GM10248 (cell line): ENCODE results near the gene SLIT1.

Experiments used
- CTCF ChIA-PET: fragments of 300-600 bp; sonication (Branson Sonifier 250); formaldehyde crosslinking; extraction: SDS; loops from one replicate; lab custom pipeline; 2021; ENCODE audit warnings: antibody characterized with exemption; lab: Yijun Ruan, JAX
- POLR2A ChIA-PET: fragments of 350-650 bp; sonication (Branson Sonifier 250); formaldehyde crosslinking; extraction: SDS; loops from one replicate; lab custom pipeline; 2020; ENCODE audit warnings: antibody characterized with exemption; lab: Yijun Ruan, JAX
- DNase-seq: peaks from one replicate; pipeline ENCODE4 v3.0.0; 2012; ENCODE audit errors: extremely low spot score
- CTCF ChIP-seq: IDR thresholded peaks from 2 replicates; pipeline ENCODE4 v1.5.1; 2012; ENCODE audit warnings: mild to moderate bottlenecking, low read depth; ENCODE audit errors: extremely low read depth, missing control alignments, control extremely low read depth

SLIT1 gene

GRCh38 chr10:97178074-97178473 lies 7.7 kb downstream of the SLIT1 start:
- DNase-seq, result no peak
- TF ChIP-seq CTCF, result no peak
- POLR2A ChIA-PET, result no interaction called here
- CTCF ChIA-PET, result interaction anchor here (0.6 to 8.1 kb wide), 4 partner anchors 19 to 440 kb away, joined by 3 to 38 read pairs (median 6); no protein-coding TSS in a partner anchor

DNA sequence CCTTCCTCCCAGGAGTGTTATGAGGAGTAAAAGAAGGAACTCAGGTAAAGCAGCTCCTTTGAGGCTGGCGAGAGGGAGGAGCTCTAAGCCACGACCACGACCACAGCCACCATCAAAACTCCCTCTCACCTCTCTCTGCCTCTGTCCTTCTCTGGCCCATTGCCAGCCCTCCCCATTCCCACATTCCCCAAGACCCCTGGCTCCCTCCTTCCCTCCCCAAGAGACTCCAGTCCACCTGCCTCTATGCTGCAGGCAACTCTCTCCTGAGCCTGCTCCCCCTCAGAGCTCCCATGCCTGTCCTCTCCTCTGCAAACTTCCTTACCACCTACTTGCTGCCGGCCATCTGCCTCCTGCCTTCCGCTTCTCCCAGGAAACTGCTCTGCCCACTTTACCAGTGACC lies 9.5 kb downstream of the SLIT1 start:
- CTCF ChIA-PET, result interaction anchor here (0.6 to 8.1 kb wide), 6 partner anchors 9 to 139 kb away, joined by 3 to 38 read pairs (median 4); partner anchors contain the start of gene SLIT1
- no peak for TF ChIP-seq CTCF
- no peak for DNase-seq
- POLR2A ChIA-PET, result no interaction called here

DNA sequence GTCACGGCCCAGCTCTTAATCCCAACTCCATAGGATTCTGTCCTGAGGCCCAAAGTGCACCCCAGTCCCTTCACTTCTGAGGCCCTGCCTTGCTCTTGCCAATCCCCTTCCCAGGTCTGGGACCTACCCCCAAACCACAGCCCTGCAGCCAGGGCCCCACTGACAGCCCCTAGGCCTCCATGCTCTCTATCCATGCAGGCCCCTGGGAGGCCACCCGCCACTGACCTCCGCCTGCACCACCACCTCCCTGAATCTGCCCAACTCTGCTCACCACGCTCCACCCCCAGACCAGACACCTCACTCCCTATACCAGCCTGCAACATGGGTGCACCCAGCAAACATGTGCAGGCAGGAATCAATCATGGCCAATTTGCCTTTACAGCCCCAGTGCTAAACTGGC lies 10.2 kb downstream of the SLIT1 start:
- CTCF ChIA-PET, result interaction anchor here (0.6 to 8.1 kb wide), 4 partner anchors 10 to 103 kb away, joined by 3 to 38 read pairs (median 10); no protein-coding TSS in a partner anchor
- no peak for TF ChIP-seq CTCF
- no peak for DNase-seq
- POLR2A ChIA-PET, result no interaction called here

DNA sequence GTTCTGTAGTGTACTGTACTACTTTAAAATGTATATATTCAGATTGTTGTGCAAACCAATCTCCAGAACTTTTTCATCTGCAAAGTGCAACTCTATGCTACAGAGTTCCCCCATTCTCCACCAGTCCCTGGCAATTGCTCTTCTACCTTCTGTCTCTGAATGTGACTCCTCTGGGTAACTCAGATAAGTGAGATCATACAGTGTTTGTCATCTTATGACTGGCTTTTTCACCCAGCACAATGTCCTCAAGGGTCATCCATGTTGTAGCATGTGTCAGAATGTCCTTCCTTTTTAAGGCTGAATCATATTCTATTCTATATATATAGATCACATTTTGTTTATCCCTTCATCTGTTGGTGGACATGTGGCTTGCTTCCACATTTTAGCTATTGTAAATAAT lies 10.8 kb downstream of the SLIT1 start:
- CTCF ChIA-PET, result interaction anchor here (0.7 to 8.1 kb wide), 3 partner anchors 10 to 36 kb away, joined by 3 to 38 read pairs (median 17); no protein-coding TSS in a partner anchor
- POLR2A ChIA-PET, result no interaction called here
- TF ChIP-seq CTCF, result no peak
- DNase-seq, result no peak

- no peak for DNase-seq
- ChIA-PET POLR2A (no interaction called here), CTCF (interaction anchor here (1.5 to 8.1 kb wide), 4 partner anchors 23 to 102 kb away, joined by 4 to 38 read pairs (median 13); no protein-coding TSS in a partner anchor)
- TF ChIP-seq CTCF, result no peak
Measured at GRCh38 chr10:97174276-97174775, 11.4 kb downstream of the SLIT1 start.

DNA sequence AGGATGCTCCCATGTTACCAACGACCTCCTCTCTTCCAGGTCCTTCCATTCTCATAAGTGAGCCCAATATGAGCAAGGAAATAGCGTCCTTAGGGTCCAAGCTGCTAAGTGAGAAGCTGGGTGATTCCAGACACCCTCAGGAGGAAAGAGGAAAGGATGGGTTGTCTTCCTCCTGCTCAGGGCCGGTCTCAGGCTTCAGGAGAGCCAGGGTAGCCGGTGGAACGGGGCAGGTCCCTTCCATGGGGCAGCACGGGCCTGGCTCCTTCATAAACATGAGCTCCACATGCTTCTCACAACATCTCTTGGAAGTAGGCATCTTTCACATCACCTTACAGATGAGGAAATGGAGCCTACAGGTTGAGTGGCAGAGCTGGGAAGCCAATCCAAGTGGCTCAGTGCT lies 12.7 kb downstream of the SLIT1 start:
- CTCF ChIA-PET, result interaction anchor here (0.9 to 3.9 kb wide), 5 partner anchors 27 to 627 kb away, joined by 3 to 17 read pairs (median 4); no protein-coding TSS in a partner anchor
- no peak for TF ChIP-seq CTCF
- POLR2A ChIA-PET, result no interaction called here
- no peak for DNase-seq
